ENCODE results near the gene BEST4.

- TF ChIP-seq CTCF (conservative IDR thresholded peaks at IDR 0.05 in 1 of 2, IDR thresholded peaks at IDR 0.05 in 1 of 2; ENCODE audit: extremely low read depth in 1 of 2, insufficient read depth in 1 of 2, low read depth in 1 of 2, low read length in 2 of 2) = no peak
- no peak for TF ChIP-seq EZH2 (IDR thresholded peaks at IDR 0.05; ENCODE audit: borderline replicate concordance, low read length)
Measured at GRCh38 chr1:44826375-44827196, 38.6 kb upstream of the BEST4 start.

Data from mammary epithelial cell (primary cell).